H1 (cell line): ENCODE measurements around the gene SPDYE16. TPM values are rescaled to one million over a fixed set of nuclear protein-coding genes. Genes with fewer than 3 reads are reported as not detected.
"Not testable (repeated sequence)": the region's sequence is repeated elsewhere in the genome, so short reads cannot be mapped to it uniquely, and the experiment has no call there.

Experiments
- CTCF ChIA-PET: fragments of 300-600 bp; sonication (Branson Sonifier 250); formaldehyde crosslinking; loops from one replicate; lab custom pipeline; 2021; ENCODE audit not compliant: partially characterized antibody; lab: Charles Lee
- POLR2A ChIA-PET: fragments of 300-600 bp; sonication (Branson Sonifier 250); formaldehyde crosslinking; loops from one replicate; lab custom pipeline; 2021; ENCODE audit warnings: inconsistent platforms; ENCODE audit not compliant: partially characterized antibody; lab: Charles Lee
- DNase-seq, 2 experiments: peaks; one replicate each; pipeline versions ENCODE4 v3.0.0 to v3.0.0-alpha.2; 2010 to 2022; ENCODE audit warnings: low spot score in 2 of 2, low read depth in 1 of 2, mixed read lengths in 1 of 2
- FAIRE-seq: peaks from 2 replicates; lab custom pipeline; 2011; peaks lifted over from hg19 to GRCh38; lab: Jason Lieb, UNC
- H2AFZ ChIP-seq: 2 replicates; pipeline ENCODE4 v1.8.1; 2012; ENCODE audit warnings: low read length, inconsistent platforms
- H2AK5ac ChIP-seq: 2 replicates; pipeline ENCODE4 v1.6.1; 2013; ENCODE audit warnings: low read depth, low read length
- H2BK120ac ChIP-seq: replicated peaks from 2 replicates; pipeline ENCODE3; 2013; ENCODE audit warnings: low read depth, low read length, inconsistent platforms
- H2BK12ac ChIP-seq: 2 replicates; pipeline ENCODE4 v1.6.1; 2013; ENCODE audit warnings: low read depth, low read length
- H2BK15ac ChIP-seq: 2 replicates; pipeline ENCODE4 v1.6.1; 2013; ENCODE audit warnings: low read length
- H2BK20ac ChIP-seq: 2 replicates; pipeline ENCODE4 v1.6.1; 2013; ENCODE audit warnings: low read length
- H2BK5ac ChIP-seq: 2 replicates; pipeline ENCODE4 v1.6.1; 2013; ENCODE audit warnings: low read depth, low read length
- H3K14ac ChIP-seq: 2 replicates; pipeline ENCODE4 v1.6.1; 2013; ENCODE audit warnings: inconsistent platforms; ENCODE audit not compliant: insufficient read length
- H3K18ac ChIP-seq: 2 replicates; pipeline ENCODE4 v1.6.1; 2013; ENCODE audit warnings: low read length; ENCODE audit errors: extremely low read depth
- H3K23ac ChIP-seq: 2 replicates; pipeline ENCODE4 v1.6.1; 2013; ENCODE audit warnings: inconsistent platforms; ENCODE audit not compliant: insufficient read length
- H3K23me2 ChIP-seq: 2 replicates; pipeline ENCODE4 v1.6.1; 2013; ENCODE audit warnings: low read depth, low read length
- H3K27ac ChIP-seq: 2 replicates; pipeline ENCODE4 v1.6.1; 2011; ENCODE audit warnings: low read depth, low read length, inconsistent platforms
- H3K27me3 ChIP-seq, 4 experiments: replicated peaks in 1 of 4; 1 replicate in 1 of 4; 2 replicates in 3 of 4; pipeline versions ENCODE4 v1.6.1 to v1.8.1; 2011 to 2013; ENCODE audit warnings: low read length in 3 of 4, mild to moderate bottlenecking in 3 of 4, inconsistent platforms in 2 of 4, mixed read lengths in 2 of 4, moderate library complexity in 1 of 4; ENCODE audit not compliant: control insufficient read depth in 3 of 4, insufficient read depth in 3 of 4; ENCODE audit errors: extremely low read depth in 1 of 4
- H3K36me3 ChIP-seq, 4 experiments: 2 replicates each; pipeline versions ENCODE4 v1.6.1 to v1.8.1; 2011 to 2013; ENCODE audit warnings: mild to moderate bottlenecking in 4 of 4, low read length in 3 of 4, moderate library complexity in 2 of 4, control low read depth in 1 of 4, inconsistent platforms in 1 of 4; ENCODE audit not compliant: insufficient read depth in 4 of 4, control insufficient read depth in 2 of 4
- H3K4ac ChIP-seq: replicated peaks from 2 replicates; pipeline ENCODE3; 2013; ENCODE audit warnings: low read length, low read depth, mixed read lengths, inconsistent platforms; ENCODE audit not compliant: insufficient read length
- H3K4me1 ChIP-seq, 4 experiments: replicated peaks in 1 of 4; 1 replicate in 1 of 4; 2 replicates in 3 of 4; pipeline versions ENCODE4 v1.6.1 to v1.8.1; 2011 to 2013; ENCODE audit warnings: low read length in 3 of 4, inconsistent platforms in 2 of 4, mixed read lengths in 1 of 4; ENCODE audit not compliant: insufficient read depth in 4 of 4, control insufficient read depth in 3 of 4
- H3K4me2 ChIP-seq, 2 experiments: 2 replicates each; pipeline versions ENCODE4 v1.6.1 to v1.8.1; 2011 to 2013; ENCODE audit warnings: low read depth in 2 of 2, low read length in 2 of 2, control low read depth in 1 of 2, inconsistent platforms in 1 of 2, mild to moderate bottlenecking in 1 of 2; ENCODE audit not compliant: insufficient read depth in 1 of 2
- H3K4me3 ChIP-seq, 4 experiments: fragments of 200-600, 300-600 bp in 1 of 4; sonication (generic), shearing (Covaris generic), sonication (Bioruptor Twin) in 1 of 4; 2 replicates each; pipeline versions ENCODE4 v1.5.1 to v1.8.1; 2011 to 2016; ENCODE audit warnings: low read length in 4 of 4, low read depth in 3 of 4, control low read depth in 2 of 4, inconsistent platforms in 2 of 4, mild to moderate bottlenecking in 2 of 4, mixed read lengths in 1 of 4, moderate library complexity in 1 of 4; ENCODE audit not compliant: insufficient read depth in 2 of 4; ENCODE audit errors: extremely low read depth in 1 of 4
- H3K56ac ChIP-seq: replicated peaks from 2 replicates; pipeline ENCODE3; 2013; ENCODE audit warnings: low read depth, mild to moderate bottlenecking, mixed read lengths, low read length, inconsistent platforms; ENCODE audit not compliant: insufficient read length
- H3K79me1 ChIP-seq: 2 replicates; pipeline ENCODE4 v1.6.1; 2013; ENCODE audit warnings: low read depth, low read length, control low read depth
- H3K79me2 ChIP-seq, 2 experiments: 2 replicates each; pipeline versions ENCODE4 v1.6.1 to v1.8.1; 2012 to 2013; ENCODE audit warnings: low read length in 2 of 2, mild to moderate bottlenecking in 2 of 2, inconsistent platforms in 1 of 2; ENCODE audit not compliant: insufficient read depth in 2 of 2, control insufficient read depth in 1 of 2
- H3K9ac ChIP-seq, 4 experiments: replicated peaks in 1 of 4; 1 replicate in 1 of 4; 2 replicates in 3 of 4; pipeline versions ENCODE4 v1.6.1 to v1.8.1; 2011 to 2013; ENCODE audit warnings: low read depth in 3 of 4, low read length in 3 of 4, control low read depth in 2 of 4, mild to moderate bottlenecking in 2 of 4, moderate library complexity in 2 of 4, inconsistent platforms in 1 of 4; ENCODE audit errors: extremely low read depth in 1 of 4
- H3K9me3 ChIP-seq, 2 experiments: 2 replicates each; pipeline versions ENCODE4 v1.6.1 to v1.8.1; 2012 to 2013; ENCODE audit warnings: mild to moderate bottlenecking in 2 of 2, moderate library complexity in 2 of 2, control low read depth in 1 of 2, inconsistent platforms in 1 of 2, low read depth in 1 of 2, low read length in 1 of 2, mixed read lengths in 1 of 2; ENCODE audit not compliant: insufficient read depth in 2 of 2
- H4K20me1 ChIP-seq, 2 experiments: replicated peaks in 1 of 2; 2 replicates each; pipeline versions ENCODE3 to v1.8.1; 2011 to 2013; ENCODE audit warnings: inconsistent platforms in 2 of 2, low read length in 2 of 2, mild to moderate bottlenecking in 1 of 2; ENCODE audit not compliant: insufficient read depth in 2 of 2, control insufficient read depth in 1 of 2
- H4K5ac ChIP-seq: 2 replicates; pipeline ENCODE4 v1.6.1; 2013; ENCODE audit warnings: low read length, low read depth, mixed read lengths, inconsistent platforms; ENCODE audit not compliant: insufficient read length
- H4K8ac ChIP-seq: 2 replicates; pipeline ENCODE4 v1.8.0; 2013; ENCODE audit warnings: mild to moderate bottlenecking, moderate library complexity, low read length, inconsistent platforms; ENCODE audit not compliant: insufficient read depth; ENCODE audit errors: extremely low read depth
- H4K91ac ChIP-seq: replicated peaks from 2 replicates; pipeline ENCODE3; 2013; ENCODE audit warnings: low read length, mixed read lengths, inconsistent platforms; ENCODE audit not compliant: insufficient read length
- KDM5A ChIP-seq: fragments of 200-600 bp; IDR thresholded peaks from 2 replicates; pipeline ENCODE4 v1.7.1; 2012; ENCODE audit warnings: mild to moderate bottlenecking, low read length, inconsistent platforms, mixed read lengths
- WGBS, 2 experiments: shearing (Covaris generic) in 1 of 2; methylation state at CpG; one replicate each; pipeline versions ENCODE4 v1.1.6 to v1.1.7; 2013 to 2015; ENCODE audit warnings: low lambda C conversion rate in 2 of 2, mixed read lengths in 2 of 2, inconsistent platforms in 1 of 2, low coverage in 1 of 2, missing lambda C conversion rate in 1 of 2; ENCODE audit not compliant: insufficient replicate concordance in 2 of 2, insufficient coverage in 1 of 2, insufficient read length in 1 of 2; ENCODE audit errors: extremely low coverage in 1 of 2, missing lambda C conversion rate in 1 of 2; 5-methylcytosine and 5-hydroxymethylcytosine counted together
- polyA plus RNA-seq, 7 experiments: library from polyadenylated mRNA; depleted of rRNA in 3 of 7; stranded (reverse) in 5 of 7; unstranded in 2 of 7; fragments of >200 nt in 5 of 7; fragments of 200-250 nt in 2 of 7; gene quantifications; 1 replicate in 5 of 7; 2 replicates in 1 of 7; 4 replicates in 1 of 7; pipeline versions ENCODE4 v1.2.1 to v1.2.3, GENCODE V29; 2011 to 2013; ENCODE audit warnings: missing spikeins in 2 of 7, mixed read lengths in 2 of 7
- total RNA-seq: library from RNA; stranded (reverse); fragmentation: NEBNext Ultra II Directional; extraction: Animal tissue kit (Norgen Biotek cat#: 25700); gene quantifications from 2 replicates; pipeline ENCODE4 v1.2.1, GENCODE V29; 2021

SPDYE16 gene
- total and polyA plus RNA-seq, 2 of the 8 experiments (the other 6 are each of a cell fraction or from before 2014, with no cell fraction given), result not detected

- no peak for TF ChIP-seq KDM5A
Measured at GRCh38 chr7:76512941-76513816, 29.9 kb downstream of the SPDYE16 start (continued).

GRCh38 chr7:76511911-76512885 lies 30.9 kb downstream of the SPDYE16 start:
- H2AK5ac ChIP-seq, POLR2A ChIA-PET, H3K79me2 ChIP-seq, H3K36me3 ChIP-seq, FAIRE-seq, H3K23me2 ChIP-seq, H3K56ac ChIP-seq, H4K8ac ChIP-seq, H3K4me3 ChIP-seq, H4K5ac ChIP-seq, H3K4me2 ChIP-seq, H4K91ac ChIP-seq, H3K23ac ChIP-seq, H3K4ac ChIP-seq, H2BK120ac ChIP-seq, H2AFZ ChIP-seq, H4K20me1 ChIP-seq, H2BK5ac ChIP-seq, H2BK15ac ChIP-seq, H3K27ac ChIP-seq, H3K14ac ChIP-seq, H3K79me1 ChIP-seq, H3K27me3 ChIP-seq, H3K9me3 ChIP-seq, H2BK20ac ChIP-seq, H3K18ac ChIP-seq, H3K9ac ChIP-seq, DNase-seq, H2BK12ac ChIP-seq: not testable (repeated sequence)
- CTCF ChIA-PET, result interaction anchor here (1.1 to 1.5 kb wide), 2 partner anchors 88 to 175 kb away, joined by 3 to 4 read pairs; no protein-coding TSS in a partner anchor
- WGBS, 2 experiments, result 83% methylated on average over 6 of the region's 31 CpGs; no CpG with 5 or more reads in 1 of the 2 experiments
- peaks cover 0 to 17% (median 11%) of the 10 kb centered on the region in 4 experiments; a peak in 6 of 7 replicates for H3K4me1 ChIP-seq
